Ammon's horn (tissue), 1 donor: ENCODE results near the gene PNPLA2.
A peak's percentile ranks its signal among the peaks of the same experiment; 100 is the strongest.

ENCODE experiments used
- DNase-seq: peaks from one replicate; pipeline ENCODE4 v3.0.0-alpha.2; 2016; ENCODE audit warnings: low spot score

Gene PNPLA2

GRCh38 chr11:816433-816779 lies 2.3 kb upstream of the PNPLA2 start:
- no peak for DNase-seq

- DNase-seq: peak; percentile 96
These were observed 616 bp downstream of the PNPLA2 start for GRCh38 chr11:819129-819931.

GRCh38 chr11:819943-820649 lies 1.4 kb downstream of the PNPLA2 start:
- DNase-seq: peak; percentile 73

- peak; percentile 61 for DNase-seq
These were observed 2.2 kb downstream of the PNPLA2 start for GRCh38 chr11:820655-821511.

DNA sequence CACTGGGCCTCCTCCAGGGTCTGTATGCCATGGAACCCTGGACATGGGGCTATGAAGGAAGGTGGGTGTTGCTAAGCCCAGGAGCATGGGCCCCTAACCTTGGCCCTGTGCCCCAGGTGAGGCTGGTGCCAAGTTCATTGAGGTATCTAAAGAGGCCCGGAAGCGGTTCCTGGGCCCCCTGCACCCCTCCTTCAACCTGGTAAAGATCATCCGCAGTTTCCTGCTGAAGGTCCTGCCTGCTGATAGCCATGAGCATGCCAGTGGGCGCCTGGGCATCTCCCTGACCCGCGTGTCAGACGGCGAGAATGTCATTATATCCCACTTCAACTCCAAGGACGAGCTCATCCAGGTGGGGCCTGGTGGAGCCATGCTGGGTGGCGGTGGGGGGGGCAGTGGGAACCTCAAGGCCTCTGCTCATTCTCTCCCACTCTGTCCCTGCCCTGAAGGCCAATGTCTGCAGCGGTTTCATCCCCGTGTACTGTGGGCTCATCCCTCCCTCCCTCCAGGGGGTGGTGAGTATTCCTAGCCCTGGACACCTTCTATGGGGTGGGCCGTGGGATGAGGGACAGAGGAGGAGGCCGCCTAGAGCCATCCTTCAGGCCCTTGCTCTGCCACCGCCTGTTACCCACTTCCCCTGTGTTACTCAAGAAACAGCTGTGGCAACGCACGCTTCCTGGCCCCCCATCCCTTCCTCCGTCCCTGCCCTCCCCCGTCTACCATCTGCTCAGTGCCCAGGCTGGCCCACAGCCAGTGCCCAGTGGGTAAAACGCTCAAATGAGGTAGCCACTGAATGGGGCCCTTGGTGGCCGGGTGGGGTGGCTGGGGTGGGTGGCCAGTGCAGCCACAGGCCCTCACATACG lies 3.0 kb downstream of the PNPLA2 start:
- peak; percentile 70 for DNase-seq

DNA sequence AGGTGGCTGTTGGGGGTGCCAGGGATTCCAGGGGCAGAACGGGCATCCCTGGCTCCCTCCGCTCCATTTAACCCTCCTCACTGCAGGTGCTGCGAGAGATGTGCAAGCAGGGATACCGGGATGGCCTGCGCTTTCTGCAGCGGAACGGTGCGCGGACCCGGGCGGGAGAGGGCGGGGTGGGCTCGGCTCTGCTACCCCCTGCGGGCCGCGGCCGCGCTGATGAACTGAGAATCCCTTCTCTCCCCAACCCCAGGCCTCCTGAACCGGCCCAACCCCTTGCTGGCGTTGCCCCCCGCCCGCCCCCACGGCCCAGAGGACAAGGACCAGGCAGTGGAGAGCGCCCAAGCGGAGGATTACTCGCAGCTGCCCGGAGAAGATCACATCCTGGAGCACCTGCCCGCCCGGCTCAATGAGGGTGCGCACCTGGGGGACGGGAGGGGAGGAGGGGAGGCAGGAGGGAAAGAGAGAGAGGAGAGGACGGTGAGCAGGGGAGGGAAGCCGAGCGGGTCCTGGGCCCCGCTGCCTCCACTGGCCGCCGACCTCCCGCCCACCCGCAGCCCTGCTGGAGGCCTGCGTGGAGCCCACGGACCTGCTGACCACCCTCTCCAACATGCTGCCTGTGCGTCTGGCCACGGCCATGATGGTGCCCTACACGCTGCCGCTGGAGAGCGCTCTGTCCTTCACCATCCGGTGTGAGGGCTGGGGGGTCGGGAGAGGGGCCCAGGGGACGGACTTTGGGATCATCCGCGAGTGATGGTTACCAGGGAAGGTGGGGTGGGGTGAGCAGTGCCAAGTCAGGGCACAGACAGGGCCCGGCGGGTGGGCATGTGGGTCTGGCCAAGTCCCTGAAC lies 5.0 kb downstream of the PNPLA2 start:
- no peak for DNase-seq

DNA sequence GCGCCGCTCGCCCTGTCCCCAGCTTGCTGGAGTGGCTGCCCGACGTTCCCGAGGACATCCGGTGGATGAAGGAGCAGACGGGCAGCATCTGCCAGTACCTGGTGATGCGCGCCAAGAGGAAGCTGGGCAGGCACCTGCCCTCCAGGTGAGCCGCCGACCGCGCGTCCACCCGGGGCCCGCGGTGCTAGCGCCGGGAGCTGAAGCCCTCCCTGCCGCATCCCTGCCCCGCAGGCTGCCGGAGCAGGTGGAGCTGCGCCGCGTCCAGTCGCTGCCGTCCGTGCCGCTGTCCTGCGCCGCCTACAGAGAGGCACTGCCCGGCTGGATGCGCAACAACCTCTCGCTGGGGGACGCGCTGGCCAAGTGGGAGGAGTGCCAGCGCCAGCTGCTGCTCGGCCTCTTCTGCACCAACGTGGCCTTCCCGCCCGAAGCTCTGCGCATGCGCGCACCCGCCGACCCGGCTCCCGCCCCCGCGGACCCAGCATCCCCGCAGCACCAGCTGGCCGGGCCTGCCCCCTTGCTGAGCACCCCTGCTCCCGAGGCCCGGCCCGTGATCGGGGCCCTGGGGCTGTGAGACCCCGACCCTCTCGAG lies 5.7 kb downstream of the PNPLA2 start:
- peak; percentile 74 for DNase-seq

DNA sequence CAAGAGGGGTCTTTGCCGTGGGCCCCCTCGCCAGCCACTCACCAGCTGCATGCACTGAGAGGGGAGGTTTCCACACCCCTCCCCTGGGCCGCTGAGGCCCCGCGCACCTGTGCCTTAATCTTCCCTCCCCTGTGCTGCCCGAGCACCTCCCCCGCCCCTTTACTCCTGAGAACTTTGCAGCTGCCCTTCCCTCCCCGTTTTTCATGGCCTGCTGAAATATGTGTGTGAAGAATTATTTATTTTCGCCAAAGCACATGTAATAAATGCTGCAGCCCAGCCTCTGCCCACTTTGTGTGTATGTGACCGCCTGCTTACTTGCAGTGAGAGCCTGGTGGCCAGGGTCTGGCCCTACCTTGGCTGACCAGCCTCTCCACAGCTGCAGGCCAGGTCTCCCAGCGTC lies 6.2 kb downstream of the PNPLA2 start:
- DNase-seq: no peak

DNA sequence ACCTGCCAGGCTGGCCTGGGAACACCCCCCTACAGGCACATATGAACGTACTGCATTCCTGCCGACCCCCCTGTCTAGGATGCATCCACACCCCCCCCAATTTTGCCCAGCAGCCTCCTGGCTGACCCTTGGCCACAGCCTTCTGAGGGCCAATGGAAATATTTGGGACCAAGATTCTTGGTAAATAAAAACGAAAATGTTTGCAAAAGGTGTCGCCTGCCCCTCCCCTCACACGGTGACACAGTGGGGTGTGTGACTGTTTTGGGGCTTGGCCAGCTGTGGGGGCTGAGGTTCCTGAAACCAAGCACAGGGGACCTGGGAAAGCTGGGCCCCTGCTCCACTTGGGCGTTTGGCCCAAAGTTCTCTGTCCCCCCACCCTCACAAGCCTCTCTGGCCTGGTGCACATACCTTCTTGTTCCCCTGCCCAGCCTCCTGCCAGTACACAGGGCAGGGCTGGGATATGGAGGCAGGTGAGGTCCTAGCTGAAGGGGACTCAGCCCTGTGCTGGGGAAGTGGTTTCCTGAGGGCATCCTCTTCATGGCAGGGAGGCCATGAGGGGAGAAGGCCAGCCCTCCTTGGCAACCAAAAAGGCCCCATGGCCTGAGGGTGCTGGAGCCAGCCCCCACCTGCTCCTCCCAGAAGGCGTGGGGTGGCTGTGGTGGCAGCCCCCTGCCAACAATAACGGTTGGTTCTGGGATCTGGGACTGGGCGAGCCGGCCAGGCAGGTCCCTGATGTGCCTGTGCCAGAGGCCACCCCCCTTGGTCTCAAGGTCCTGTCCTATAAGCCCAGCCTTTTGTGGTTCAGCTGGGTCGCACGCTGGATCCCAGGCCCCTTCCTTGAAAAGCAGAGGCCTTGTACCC lies 6.9 kb downstream of the PNPLA2 start:
- no peak for DNase-seq

DNA sequence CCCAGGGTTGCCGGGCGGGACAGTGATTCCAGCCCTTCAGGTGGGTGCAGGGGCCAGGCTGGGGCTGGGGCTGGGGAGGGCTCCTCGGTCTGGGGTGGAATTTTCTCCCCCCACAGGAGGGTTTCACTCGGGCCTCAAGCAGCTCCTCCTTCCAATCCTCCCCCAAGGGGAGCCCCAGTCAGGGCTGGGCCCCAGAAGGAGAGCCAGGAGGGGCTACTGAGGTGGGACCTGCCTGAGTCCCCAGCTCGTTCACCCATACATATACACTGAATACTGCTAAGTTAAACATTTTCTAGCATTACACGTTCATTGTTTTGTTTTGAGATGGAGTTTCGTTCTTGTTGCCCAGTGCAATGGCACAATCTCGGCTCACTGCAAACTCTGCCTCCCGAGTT lies 7.5 kb downstream of the PNPLA2 start:
- no peak for DNase-seq

- no peak for DNase-seq
These were observed 8.1 kb downstream of the PNPLA2 start for GRCh38 chr11:826836-827145.

- no peak for DNase-seq
These were observed 8.6 kb downstream of the PNPLA2 start for GRCh38 chr11:827146-827896.

DNA sequence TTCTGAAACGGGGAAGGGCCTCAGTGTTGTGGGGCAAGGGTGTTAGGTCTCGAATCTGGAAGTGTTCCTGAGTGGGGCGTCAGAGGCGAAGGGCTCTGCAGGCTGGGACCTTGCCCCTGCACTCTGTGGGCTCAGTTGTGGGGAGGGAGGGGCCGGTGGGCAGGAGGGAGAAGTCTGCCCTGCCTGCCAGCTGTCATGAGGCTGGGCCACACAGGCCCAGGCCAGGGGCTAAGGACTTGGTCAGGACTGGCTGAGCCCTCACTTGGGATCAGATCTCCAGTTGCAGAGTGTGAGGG lies 9.1 kb downstream of the PNPLA2 start, which contains the start of gene CRACR2B:
Gene CRACR2B, plus strand, starts transcription at position 23 of the 296 bp plus-strand sequence. CDS start 689 bp downstream, outside the sequence.
- no peak for DNase-seq

GRCh38 chr11:828506-829175 lies 9.9 kb downstream of the PNPLA2 start:
- DNase-seq: no peak

- DNase-seq: no peak
These were observed 10.6 kb downstream of the PNPLA2 start for GRCh38 chr11:829176-829846.

DNA sequence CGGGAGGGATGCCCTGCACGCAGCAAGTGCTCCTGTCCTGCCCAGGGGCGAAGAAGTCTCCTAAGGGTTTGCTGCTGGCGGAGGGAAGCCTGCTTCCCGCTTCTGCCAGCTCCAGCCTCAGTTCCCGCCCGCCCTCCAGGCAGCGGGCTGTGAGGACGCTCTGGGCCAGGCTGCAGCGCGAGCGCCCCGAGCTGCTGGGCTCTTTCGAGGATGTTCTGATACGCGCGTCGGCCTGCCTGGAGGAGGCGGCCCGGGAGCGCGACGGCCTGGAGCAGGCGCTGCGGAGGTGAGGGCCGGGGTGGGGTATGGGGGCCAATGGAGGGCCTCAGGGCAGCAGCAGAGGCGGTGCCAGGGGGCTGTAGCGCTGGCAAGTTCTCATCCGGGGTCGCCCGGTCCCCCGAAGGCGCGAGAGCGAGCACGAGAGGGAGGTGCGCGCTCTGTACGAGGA lies 11.2 kb downstream of the PNPLA2 start:
- DNase-seq: no peak

GRCh38 chr11:830295-831117 lies 11.8 kb downstream of the PNPLA2 start:
- no peak for DNase-seq
